ENCODE measurements around the gene SCAI.
"Not testable (repeated sequence)": the region's sequence is repeated elsewhere in the genome, so short reads cannot be mapped to it uniquely, and the experiment has no call there.

DNA sequence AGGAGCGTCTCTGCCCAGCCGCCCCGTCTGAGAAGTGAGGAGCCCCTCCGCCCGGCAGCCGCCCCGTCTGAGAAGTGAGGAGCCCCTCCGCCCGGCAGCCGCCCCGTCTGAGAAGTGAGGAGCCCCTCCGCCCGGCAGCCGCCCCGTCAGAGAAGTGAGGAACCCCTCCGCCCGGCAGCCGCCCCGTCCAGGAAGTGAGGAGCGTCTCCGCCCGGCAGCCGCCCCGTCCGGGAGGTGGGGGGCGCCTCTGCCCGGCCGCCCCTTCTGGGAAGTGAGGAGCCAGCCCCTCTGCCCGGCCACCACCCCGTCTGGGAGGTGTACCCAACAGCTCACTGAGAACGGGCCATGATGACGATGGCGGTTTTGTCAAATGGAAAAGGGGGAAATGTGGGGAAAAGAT lies 34.8 kb downstream of the SCAI start:
- not testable (repeated sequence) for TF ChIP-seq POLR2AphosphoS5 (IDR thresholded peaks at IDR 0.05; ENCODE audit: borderline replicate concordance, low read depth, low read length); EZH2 (IDR thresholded peaks at IDR 0.05); FOXP2 (optimal IDR thresholded peaks at IDR 0.05; ENCODE audit: control extremely low read depth, extremely low read length, insufficient read depth)

All from SK-N-MC (cell line).